Gastroesophageal sphincter (tissue), 4 donors: ENCODE results near the gene CDH13. TPM values are rescaled to one million over a fixed set of nuclear protein-coding genes. Genes with fewer than 3 reads are reported as not detected.

Source experiments
- ATAC-seq: fragments of 150-250 bp; one replicate; pipeline ENCODE4 v1.9.1; 2016; ENCODE audit warnings: mild to moderate bottlenecking, moderate library complexity
- H3K27ac ChIP-seq, 4 donors: fragments of 200-600 bp; sonication (generic) in 3 of 4; 1 replicate in 3 of 4; 2 replicates in 1 of 4; pipeline ENCODE4 v1.5.1; 2016 to 2019
- H3K27me3 ChIP-seq: fragments of 200-600 bp; sonication (generic); one replicate; pipeline ENCODE4 v1.5.1; 2019
- H3K36me3 ChIP-seq, 2 donors: fragments of 200-600 bp; sonication (generic); one replicate each; pipeline ENCODE4 v1.5.1; 2019; ENCODE audit warnings: control low read depth in 1 of 2
- H3K4me1 ChIP-seq, 3 donors: fragments of 200-600 bp; sonication (generic); 1 replicate in 2 of 3; 2 replicates in 1 of 3; pipeline ENCODE4 v1.5.1; 2016 to 2019; ENCODE audit warnings: control low read depth in 2 of 3
- H3K4me3 ChIP-seq, 2 donors: fragments of 200-600 bp; sonication (generic); one replicate each; pipeline ENCODE4 v1.5.1; 2019; ENCODE audit warnings: mild to moderate bottlenecking in 1 of 2, moderate library complexity in 1 of 2
- H3K9me3 ChIP-seq, 3 donors: fragments of 200-600 bp; sonication (generic); one replicate each; pipeline ENCODE4 v1.5.1; 2017 to 2019; ENCODE audit warnings: control low read depth in 2 of 3
- EP300 ChIP-seq: sonication (generic); formaldehyde crosslinking; IDR thresholded peaks from one replicate; pipeline ENCODE4 v1.6.1; 2017; ENCODE audit warnings: antibody characterized with exemption, mild to moderate bottlenecking
- POLR2A ChIP-seq, 2 donors: fragments of 450-650 bp; IDR thresholded peaks; one replicate each; pipeline ENCODE4 v1.6.1; 2017; ENCODE audit warnings: antibody characterized with exemption in 2 of 2, mild to moderate bottlenecking in 2 of 2, moderate library complexity in 1 of 2
- POLR2AphosphoS5 ChIP-seq: sonication (generic); formaldehyde crosslinking; IDR thresholded peaks from one replicate; pipeline ENCODE4 v1.6.1; 2017; ENCODE audit warnings: antibody characterized with exemption
- WGBS, 2 donors: methylation state at CpG; one replicate each; pipeline ENCODE4 v1.1.5; 2018; ENCODE audit warnings: low coverage in 1 of 2; 5-methylcytosine and 5-hydroxymethylcytosine counted together
- total RNA-seq, 4 donors: library from RNA; depleted of rRNA; stranded (reverse); fragments of >200 nt; gene quantifications; one replicate each; pipeline ENCODE4 v1.1.0, GENCODE V29; 2016
- TF ChIP-seq, protein P1 (sequence below), 4 experiments: fragments of 200-600 bp in 2 of 4; fragments of 450-650 bp in 2 of 4; sonication (generic) in 1 of 4; IDR thresholded peaks; one replicate each; pipeline ENCODE4 v1.5.1; 2017 to 2019; ENCODE audit warnings: antibody characterized with exemption in 4 of 4, mild to moderate bottlenecking in 2 of 4, moderate library complexity in 2 of 4

Gene CDH13
- total RNA-seq, 4 donors from 2014 or later = 4.2 to 22.3 (median 11.4) TPM

DNA sequence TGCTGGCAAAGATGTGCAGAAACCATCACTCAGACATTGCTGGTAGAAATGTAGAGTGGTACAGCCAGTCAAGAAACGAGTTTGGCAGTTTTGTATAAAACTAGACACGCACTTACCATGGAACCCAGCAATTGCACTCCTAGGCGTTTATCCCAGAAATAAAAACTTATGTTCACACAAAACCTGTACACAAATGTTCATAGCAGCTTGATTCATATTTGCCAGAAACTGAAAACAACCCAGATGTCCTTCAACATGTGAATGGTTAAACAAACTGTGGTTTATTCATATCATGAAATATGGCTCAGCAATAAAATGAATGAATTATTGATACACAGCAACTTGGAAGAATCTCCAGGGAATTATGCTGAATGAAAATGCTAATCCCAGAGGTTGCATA lies 570.0 kb downstream of the CDH13 start:
- TF ChIP-seq EP300 = no peak
- H3K9me3 ChIP-seq = no peaks in the 10 kb centered on the region
- no peak for ATAC-seq
- no peak overlapping the region for H3K4me3 ChIP-seq
- peaks cover 20% of the 10 kb centered on the region for H3K27me3 ChIP-seq
- no peak overlapping the region for H3K27ac ChIP-seq
- WGBS, 2 donors = 73 to 81% methylated on average over 3 of the region's 3 CpGs
- H3K4me1 ChIP-seq = no peaks in the 10 kb centered on the region
- no peaks in the 10 kb centered on the region for H3K36me3 ChIP-seq

DNA sequence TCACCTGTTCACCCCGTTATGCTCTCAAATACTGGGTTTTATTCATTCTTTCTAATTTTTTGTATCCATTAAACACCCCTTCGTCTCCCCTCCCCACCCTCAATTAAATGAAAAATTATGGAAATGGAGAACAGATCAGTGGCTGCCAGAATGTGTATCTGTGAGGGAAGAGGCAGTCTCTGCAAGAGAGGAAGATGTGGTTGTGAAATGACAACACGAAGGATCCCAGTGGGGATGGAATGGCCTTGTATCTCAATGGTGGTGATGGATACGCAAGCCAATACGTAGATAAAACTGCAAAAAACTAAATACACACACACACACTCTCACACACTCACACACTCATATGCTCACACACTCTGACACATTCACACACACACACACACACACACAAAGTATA lies 570.7 kb downstream of the CDH13 start:
- H3K4me1 ChIP-seq = no peaks in the 10 kb centered on the region
- 87 to 94% methylated on average over 5 of the region's 5 CpGs for WGBS, 2 donors
- no peak for ATAC-seq

DNA sequence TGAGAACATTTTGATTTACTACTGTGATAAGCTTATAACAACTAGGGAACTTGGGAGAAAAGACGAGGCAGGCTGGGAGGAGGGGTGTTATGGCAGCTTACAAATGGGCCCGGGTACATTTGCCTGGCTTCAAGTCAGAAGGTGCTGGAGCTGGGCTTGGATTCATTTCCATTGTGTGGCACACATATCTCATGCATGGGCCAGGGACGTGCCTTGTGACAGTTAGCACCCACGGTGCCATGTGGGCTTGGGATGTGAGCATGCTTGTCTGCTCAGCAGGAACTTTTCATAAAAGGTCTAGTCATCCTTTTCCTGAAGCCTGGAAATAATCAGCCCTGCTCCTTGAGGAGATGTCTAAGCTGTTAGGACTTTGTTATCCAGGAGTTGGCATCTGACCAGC lies 572.2 kb downstream of the CDH13 start:
- Histone ChIP-seq H3K27ac (no peak overlapping the region), H3K36me3 (no peaks in the 10 kb centered on the region), H3K4me3 (no peak overlapping the region), H3K27me3 (peaks cover 5% of the 10 kb centered on the region), H3K9me3 (no peaks in the 10 kb centered on the region), H3K4me1 (no peaks in the 10 kb centered on the region)
- no peak for ATAC-seq
- TF ChIP-seq POLR2AphosphoS5 = no peak
- TF ChIP-seq, protein P1, sequence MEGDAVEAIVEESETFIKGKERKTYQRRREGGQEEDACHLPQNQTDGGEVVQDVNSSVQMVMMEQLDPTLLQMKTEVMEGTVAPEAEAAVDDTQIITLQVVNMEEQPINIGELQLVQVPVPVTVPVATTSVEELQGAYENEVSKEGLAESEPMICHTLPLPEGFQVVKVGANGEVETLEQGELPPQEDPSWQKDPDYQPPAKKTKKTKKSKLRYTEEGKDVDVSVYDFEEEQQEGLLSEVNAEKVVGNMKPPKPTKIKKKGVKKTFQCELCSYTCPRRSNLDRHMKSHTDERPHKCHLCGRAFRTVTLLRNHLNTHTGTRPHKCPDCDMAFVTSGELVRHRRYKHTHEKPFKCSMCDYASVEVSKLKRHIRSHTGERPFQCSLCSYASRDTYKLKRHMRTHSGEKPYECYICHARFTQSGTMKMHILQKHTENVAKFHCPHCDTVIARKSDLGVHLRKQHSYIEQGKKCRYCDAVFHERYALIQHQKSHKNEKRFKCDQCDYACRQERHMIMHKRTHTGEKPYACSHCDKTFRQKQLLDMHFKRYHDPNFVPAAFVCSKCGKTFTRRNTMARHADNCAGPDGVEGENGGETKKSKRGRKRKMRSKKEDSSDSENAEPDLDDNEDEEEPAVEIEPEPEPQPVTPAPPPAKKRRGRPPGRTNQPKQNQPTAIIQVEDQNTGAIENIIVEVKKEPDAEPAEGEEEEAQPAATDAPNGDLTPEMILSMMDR (IDR thresholded peaks at IDR 0.05) = no peak
- TF ChIP-seq POLR2A (IDR thresholded peaks at IDR 0.05) = no peak
- TF ChIP-seq EP300 = no peak
- whole genome bisulfite sequencing, 2 donors = 59 to 76% methylated on average over 4 of the region's 4 CpGs

More for the DNA sequence above, 570.7 kb downstream of the CDH13 start:
- TF ChIP-seq, protein P1 (IDR thresholded peaks at IDR 0.05) = no peak
- TF ChIP-seq POLR2A (IDR thresholded peaks at IDR 0.05) (no peak), EP300 (no peak), POLR2AphosphoS5 (no peak)
- Histone ChIP-seq H3K27ac (no peak overlapping the region), H3K36me3 (no peaks in the 10 kb centered on the region), H3K9me3 (no peaks in the 10 kb centered on the region), H3K4me3 (no peak overlapping the region), H3K27me3 (peaks cover 13% of the 10 kb centered on the region)

DNA sequence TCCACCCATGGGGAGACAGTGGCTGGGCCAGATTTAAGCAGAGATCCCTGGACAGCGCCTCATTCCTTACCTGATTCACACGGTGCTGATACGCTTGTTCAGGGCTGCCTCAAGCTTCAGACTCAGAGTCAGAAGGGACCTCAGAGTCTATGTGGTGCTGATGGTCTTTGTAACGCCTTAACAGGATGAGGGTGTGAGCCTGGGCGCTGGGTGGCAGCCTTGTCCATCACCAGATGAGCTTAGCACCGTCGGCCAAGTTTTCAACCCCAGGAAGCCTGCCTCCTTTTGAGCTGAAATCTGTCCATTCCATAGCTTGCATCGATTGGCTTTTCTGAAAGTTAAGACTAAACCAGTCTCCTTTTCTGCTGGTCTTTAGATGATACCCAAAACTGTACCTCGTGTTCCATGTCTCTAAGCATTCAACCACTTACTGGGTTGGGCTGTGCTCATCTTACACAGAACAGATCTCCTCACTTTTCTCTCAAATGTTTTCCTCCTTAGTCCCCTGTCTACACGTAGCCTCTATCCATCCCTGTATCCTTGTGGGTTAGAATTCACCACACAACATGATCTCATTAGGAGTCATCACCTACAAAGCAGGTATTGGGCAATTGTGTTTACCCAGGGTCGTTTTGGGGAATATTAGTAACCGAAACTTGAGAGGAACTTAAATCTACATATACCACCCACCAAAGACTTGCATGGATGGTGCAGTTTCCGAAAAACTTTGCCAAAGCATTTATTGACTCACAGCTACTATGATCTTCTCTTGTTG lies 573.4 kb downstream of the CDH13 start:
- H3K4me3 ChIP-seq = no peak overlapping the region
- H3K27me3 ChIP-seq = peaks cover 5% of the 10 kb centered on the region
- 66% methylated on average over 12 of the region's 13 CpGs; no CpG with 5 or more reads in 1 of the 2 donors for WGBS, 2 donors
- no peaks in the 10 kb centered on the region for H3K36me3 ChIP-seq
- no peak overlapping the region for H3K27ac ChIP-seq
- no peaks in the 10 kb centered on the region for H3K4me1 ChIP-seq
- H3K9me3 ChIP-seq = peaks cover 0 to 3% (median 0%) of the 10 kb centered on the region in 3 donors
- ATAC-seq = no peak
- no peak for TF ChIP-seq POLR2A (IDR thresholded peaks at IDR 0.05)
- no peak for TF ChIP-seq POLR2AphosphoS5
- TF ChIP-seq, protein P1 (IDR thresholded peaks at IDR 0.05) = no peak
- TF ChIP-seq EP300 = no peak

DNA sequence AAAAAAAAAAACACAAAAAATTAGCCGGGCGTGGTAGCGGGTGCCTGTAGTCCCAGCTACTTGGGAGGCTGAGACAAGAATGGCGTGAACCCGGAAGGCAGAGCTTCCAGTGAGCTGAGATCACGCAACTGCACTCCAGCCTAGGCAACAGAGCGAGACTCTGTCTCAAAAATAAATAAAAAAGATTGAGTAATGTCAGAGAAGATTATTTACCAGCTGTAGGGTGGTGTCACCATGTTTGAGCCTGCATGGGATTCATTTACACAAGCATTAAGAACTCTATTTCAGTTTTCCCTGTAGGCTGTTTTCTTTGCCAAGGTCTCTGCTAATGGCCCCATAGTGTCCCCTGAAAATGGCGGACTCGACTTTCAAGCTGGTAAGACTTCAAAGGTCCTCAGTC lies 575.0 kb downstream of the CDH13 start:
- no peaks in the 10 kb centered on the region for H3K36me3 ChIP-seq
- peaks cover 0 to 3% (median 0%) of the 10 kb centered on the region in 3 donors for H3K9me3 ChIP-seq
- H3K27ac ChIP-seq = no peak overlapping the region
- H3K4me3 ChIP-seq = no peak overlapping the region
- TF ChIP-seq EP300 = no peak
- no peak for TF ChIP-seq POLR2AphosphoS5
- TF ChIP-seq POLR2A (IDR thresholded peaks at IDR 0.05) = no peak
- TF ChIP-seq, protein P1 (IDR thresholded peaks at IDR 0.05) = no peak
- H3K27me3 ChIP-seq = peaks cover 2% of the 10 kb centered on the region
- 87 to 97% methylated on average over 7 to 9 of the region's 9 CpGs for WGBS, 2 donors
- no peaks in the 10 kb centered on the region for H3K4me1 ChIP-seq
- no peak for ATAC-seq
